Inferior parietal cortex (tissue), 1 donor: Measurements from ENCODE around the gene SLC22A4.

Experiments used
- DNase-seq: peaks from one replicate; pipeline ENCODE4 v3.0.0-alpha.2; 2016; ENCODE audit errors: extremely low spot score

SLC22A4 gene

GRCh38 chr5:132376694-132377641 is 82.8 kb downstream of the SLC22A4 start:
- DNase-seq, result peak; percentile 55

- DNase-seq, result no peak
Measured at GRCh38 chr5:132377738-132378137, 83.5 kb downstream of the SLC22A4 start.

- no peak for DNase-seq
Measured at GRCh38 chr5:132378580-132378979, 84.4 kb downstream of the SLC22A4 start.

- DNase-seq, result no peak
Measured at GRCh38 chr5:132380047-132380446, 85.9 kb downstream of the SLC22A4 start.

GRCh38 chr5:132380741-132381140 is 86.5 kb downstream of the SLC22A4 start:
- DNase-seq, result no peak

GRCh38 chr5:132381614-132382013 is 87.4 kb downstream of the SLC22A4 start:
- DNase-seq, result no peak

- no peak for DNase-seq
Measured at GRCh38 chr5:132383261-132383660, 89.1 kb downstream of the SLC22A4 start.

- no peak for DNase-seq
Measured at GRCh38 chr5:132383984-132384383, 89.8 kb downstream of the SLC22A4 start.

GRCh38 chr5:132384506-132385050 is 90.4 kb downstream of the SLC22A4 start:
- no peak for DNase-seq

GRCh38 chr5:132385326-132386105 is 91.3 kb downstream of the SLC22A4 start:
- DNase-seq, result peak; percentile 73

GRCh38 chr5:132386644-132387286 is 92.6 kb downstream of the SLC22A4 start:
- DNase-seq, result peak; percentile 77

- no peak for DNase-seq
Measured at GRCh38 chr5:132387640-132388117, 93.5 kb downstream of the SLC22A4 start.

GRCh38 chr5:132388244-132389050 is 94.3 kb downstream of the SLC22A4 start:
- no peak for DNase-seq

GRCh38 chr5:132389051-132389331 is 94.8 kb downstream of the SLC22A4 start:
- DNase-seq, result no peak

- DNase-seq, result no peak
Measured at GRCh38 chr5:132389585-132390286, 95.5 kb downstream of the SLC22A4 start.

- DNase-seq, result no peak
Measured at GRCh38 chr5:132391247-132391646, 97.1 kb downstream of the SLC22A4 start.

- no peak for DNase-seq
Measured at GRCh38 chr5:132391870-132392269, 97.7 kb downstream of the SLC22A4 start.

- no peak for DNase-seq
Measured at GRCh38 chr5:132392411-132392810, 98.2 kb downstream of the SLC22A4 start.

GRCh38 chr5:132392978-132393825 is 99.0 kb downstream of the SLC22A4 start:
- no peak for DNase-seq
